GM19351 (cell line): Measurements from ENCODE around the gene ARHGAP6.
"Not testable (repeated sequence)": the region's sequence is repeated elsewhere in the genome, so short reads cannot be mapped to it uniquely, and the experiment has no call there.

Experiments used
- ATAC-seq: cut with Tn5 transposase; IDR thresholded peaks from one replicate; pipeline ENCODE4 v1.9.1; 2021; ENCODE audit warnings: mild to moderate bottlenecking, moderate library complexity; ENCODE audit not compliant: unreplicated experiment

The ARHGAP6 gene

GRCh38 chrX:11401966-11402365, 263.8 kb downstream of the ARHGAP6 start:
- no peak for ATAC-seq

DNA sequence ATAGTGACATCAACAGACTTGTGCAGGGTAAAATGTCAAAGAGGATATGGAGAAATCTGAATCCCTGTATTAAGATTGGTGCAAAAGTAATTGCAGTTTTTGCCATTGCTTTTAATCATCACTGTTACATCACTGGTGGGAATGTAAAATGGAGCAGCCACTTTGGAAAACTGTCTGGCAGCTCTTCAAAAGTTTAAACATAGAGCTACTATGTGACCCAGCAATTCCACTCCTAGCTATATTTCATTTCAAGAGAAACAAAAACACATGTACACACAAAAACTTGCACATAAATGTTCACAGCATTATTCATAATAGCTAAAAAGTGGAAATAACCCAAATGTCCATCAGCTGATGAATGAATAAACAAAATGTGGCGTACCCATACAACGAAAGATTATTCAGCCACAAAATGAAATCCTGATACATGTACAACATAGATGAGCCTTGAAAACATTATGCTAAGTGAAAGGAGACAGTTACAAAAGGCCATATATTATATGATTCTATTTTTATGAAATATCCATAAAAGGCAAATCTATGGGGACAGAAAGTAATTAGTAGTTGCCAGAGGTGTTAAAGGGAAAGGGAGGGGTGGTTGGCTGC, 266.1 kb downstream of the ARHGAP6 start:
- no peak for ATAC-seq

- no peak for ATAC-seq
These were observed 266.9 kb downstream of the ARHGAP6 start for GRCh38 chrX:11398785-11399184.

- no peak for ATAC-seq
These were observed 267.6 kb downstream of the ARHGAP6 start for GRCh38 chrX:11398139-11398538.

DNA sequence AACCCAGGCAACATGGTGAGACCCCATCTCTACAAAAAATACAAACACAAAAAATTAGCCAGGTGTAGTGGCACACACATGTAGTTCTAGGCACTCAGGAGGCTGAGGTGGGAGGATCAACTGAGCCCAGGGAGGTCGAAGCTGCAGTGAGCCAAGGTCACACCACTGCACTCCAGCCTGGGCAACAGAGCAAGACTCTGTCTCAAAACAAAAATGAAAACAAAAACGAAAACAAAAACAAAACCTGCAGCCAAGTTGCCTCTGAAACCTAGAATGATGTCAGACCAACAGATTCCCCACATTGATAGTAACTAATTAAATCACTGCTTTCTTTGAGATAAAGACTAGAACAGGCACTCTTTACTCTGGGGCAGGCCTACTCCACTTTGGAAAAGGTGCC, 268.0 kb downstream of the ARHGAP6 start:
- peak; percentile 87 for ATAC-seq

DNA sequence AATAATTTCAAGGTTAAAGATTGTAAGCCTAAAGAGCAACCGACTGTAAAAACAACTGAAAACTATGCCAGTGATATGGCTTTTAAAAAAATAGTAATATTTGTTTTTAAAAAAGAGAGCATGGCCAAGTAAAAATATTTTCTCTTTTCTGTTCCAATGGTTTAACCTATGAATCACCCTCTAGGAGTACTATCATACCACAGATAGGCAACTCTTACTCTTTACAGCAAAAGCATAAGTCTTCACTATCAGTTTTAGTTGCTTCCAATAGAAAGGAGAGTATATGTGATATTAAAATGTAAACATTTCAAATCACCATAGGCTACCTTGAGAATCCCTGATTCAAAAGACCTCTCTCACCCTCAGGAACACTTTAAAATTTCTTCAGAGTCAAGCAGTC, 269.9 kb downstream of the ARHGAP6 start:
- no peak for ATAC-seq

- ATAC-seq: no peak
These were observed 271.6 kb downstream of the ARHGAP6 start for GRCh38 chrX:11393949-11394654.

DNA sequence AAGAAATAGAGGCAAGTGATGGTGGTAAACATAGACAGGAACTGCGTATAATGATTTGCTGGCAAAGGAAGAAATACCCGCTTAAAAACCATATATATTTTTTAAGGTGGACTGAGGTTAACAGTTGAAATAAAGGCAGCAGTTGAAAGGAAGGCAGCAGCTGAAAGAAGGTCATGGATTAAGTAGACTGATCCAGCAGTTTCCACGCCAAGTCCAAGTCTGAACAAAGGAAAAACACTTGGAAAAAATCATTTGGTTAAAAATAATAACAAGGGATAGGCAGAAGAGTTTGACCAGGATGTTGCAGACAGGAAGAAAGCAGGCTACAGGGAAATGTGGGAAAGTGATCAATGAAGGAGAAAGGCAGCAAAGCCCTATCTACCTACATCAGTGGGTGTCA, 278.9 kb downstream of the ARHGAP6 start:
- no peak for ATAC-seq

GRCh38 chrX:11386001-11386523, 279.7 kb downstream of the ARHGAP6 start:
- no peak for ATAC-seq

GRCh38 chrX:11382930-11383329, 282.8 kb downstream of the ARHGAP6 start:
- ATAC-seq: no peak

GRCh38 chrX:11381464-11381863, 284.3 kb downstream of the ARHGAP6 start:
- ATAC-seq: peak; percentile 97

GRCh38 chrX:11380187-11380844, 285.4 kb downstream of the ARHGAP6 start:
- no peak for ATAC-seq

GRCh38 chrX:11376163-11376562, 289.6 kb downstream of the ARHGAP6 start:
- ATAC-seq: no peak

DNA sequence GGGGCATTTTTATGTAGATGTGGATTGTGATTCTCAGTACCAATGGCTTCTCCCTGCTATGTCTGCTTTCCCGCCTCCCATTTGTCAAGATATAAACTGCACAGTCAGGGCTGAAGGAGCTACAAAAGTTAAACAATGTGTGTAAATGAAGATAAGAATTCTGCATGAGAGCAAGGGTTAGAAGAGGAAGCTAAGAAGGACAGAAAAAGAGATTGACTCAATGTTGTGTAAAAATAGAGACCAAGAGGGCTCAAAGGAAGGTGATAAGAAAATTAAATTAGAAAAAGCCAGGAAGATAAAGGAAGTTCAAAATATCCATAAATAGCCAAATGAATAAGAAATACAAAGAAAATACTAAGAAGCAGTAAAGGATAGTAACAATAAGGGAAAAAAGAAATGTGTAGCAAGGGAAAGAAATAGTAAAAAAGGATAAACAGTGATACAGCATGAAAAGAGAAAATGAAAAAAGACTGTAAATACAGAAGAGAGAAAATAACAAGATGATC, 290.1 kb downstream of the ARHGAP6 start:
- ATAC-seq: no peak

DNA sequence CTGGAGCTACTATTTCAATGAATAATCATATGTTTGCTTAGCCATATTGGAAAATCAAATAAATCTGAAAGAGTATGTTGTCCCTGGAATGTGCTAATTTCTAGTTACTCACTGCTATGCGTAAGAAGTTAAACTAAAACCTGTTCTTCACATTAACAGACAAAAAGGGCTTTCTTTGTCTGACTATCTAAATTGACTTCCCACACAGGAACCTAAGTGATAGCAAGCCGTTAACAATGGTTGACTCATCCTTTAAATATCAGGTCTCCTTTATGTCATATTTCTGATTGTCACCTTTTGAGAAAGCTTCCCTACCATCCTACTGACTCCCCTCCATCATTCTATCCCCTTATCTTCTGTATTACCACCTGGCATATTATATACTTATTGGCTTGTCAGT, 291.1 kb downstream of the ARHGAP6 start:
- ATAC-seq: no peak

- no peak for ATAC-seq
These were observed 294.6 kb downstream of the ARHGAP6 start for GRCh38 chrX:11371106-11371505.

DNA sequence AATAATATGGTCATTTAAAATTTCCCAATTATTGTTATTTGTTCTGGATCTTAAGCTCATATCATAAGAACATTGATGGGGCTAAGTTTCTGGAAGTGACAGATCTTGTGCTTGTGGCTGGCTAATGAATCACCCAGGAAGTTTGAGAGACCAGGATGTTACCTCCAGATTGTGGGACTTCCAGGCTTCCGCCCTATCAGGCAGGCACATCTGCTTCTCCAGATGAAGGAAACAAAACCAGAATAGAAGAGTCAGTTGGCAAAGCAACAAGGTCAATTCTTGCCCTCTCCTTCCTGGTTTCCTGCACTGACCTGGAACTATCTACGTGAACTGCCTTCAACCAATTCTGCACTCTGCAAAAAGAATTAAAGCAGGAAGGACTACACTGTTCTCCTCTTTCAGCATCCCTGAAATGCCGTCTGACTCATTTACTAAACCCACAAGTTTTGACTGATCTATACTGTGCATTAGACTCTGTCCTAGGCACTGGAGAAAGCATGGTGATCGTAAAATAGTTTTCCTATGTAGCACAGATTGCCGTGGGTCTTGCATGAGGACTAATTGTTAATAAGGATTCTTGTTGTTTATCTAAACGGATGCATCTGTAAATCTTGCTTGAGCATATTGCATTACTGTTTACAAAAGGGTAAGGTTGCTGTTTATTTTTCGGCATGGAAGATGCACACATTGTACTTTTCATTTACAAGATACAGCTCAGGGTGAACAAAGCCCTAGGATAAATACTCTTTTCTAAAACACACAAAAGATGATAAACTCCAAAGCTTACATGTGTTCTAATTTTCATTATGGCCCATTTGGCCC, 297.9 kb downstream of the ARHGAP6 start:
- ATAC-seq: no peak

DNA sequence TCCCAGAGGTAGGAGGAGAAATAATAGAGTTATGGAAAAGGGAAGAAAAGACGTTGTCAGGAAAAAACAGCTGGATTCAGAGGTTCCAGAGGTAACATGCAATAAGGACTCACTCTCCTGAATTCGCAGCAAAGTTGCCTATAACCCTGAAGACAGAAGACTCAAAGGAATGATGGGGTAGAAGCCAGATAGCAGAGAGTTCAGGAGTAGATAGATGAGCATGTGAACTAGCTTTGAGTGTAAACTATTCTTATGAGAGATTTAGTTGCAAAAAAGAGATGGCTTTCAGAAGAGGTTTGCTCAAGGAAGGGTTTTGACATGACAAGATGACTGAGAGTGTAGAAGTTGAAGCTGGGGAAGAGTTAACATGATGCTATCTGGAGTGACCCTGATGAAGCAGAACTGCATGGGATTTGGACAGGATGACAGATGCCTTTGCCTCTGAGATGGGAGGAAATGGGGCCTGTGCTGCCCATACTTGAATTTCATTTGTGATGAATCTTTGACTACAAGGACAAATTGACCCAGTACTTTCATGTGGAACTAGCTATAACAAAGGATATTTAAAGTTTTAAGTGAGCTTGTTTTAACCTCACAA, 298.6 kb downstream of the ARHGAP6 start:
- ATAC-seq: no peak

GRCh38 chrX:11365426-11365825, 300.3 kb downstream of the ARHGAP6 start:
- ATAC-seq: no peak

DNA sequence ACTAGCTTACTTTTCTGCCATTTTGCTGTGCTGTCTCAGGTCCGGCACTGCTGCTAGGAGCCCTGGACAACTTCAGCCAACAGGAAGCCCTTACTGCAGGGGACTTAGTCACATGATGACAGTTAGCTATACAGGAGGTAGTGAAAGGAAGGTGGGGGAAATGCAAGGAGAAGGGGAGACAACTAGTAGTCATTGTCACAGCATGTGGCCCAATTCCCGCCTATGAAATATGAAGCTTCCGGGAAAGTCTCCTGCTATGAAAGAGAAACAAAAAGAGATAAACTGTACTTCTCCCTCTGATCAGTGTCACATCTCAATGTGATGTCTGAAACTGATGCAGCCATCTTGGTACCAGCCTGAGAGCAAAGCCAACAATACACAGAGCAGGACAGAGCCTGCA, 300.9 kb downstream of the ARHGAP6 start:
- no peak for ATAC-seq

GRCh38 chrX:11363825-11364224, 301.9 kb downstream of the ARHGAP6 start:
- not testable (repeated sequence) for ATAC-seq
